WI38 (cell line): ENCODE results near the gene PRKACA.
"Not testable (repeated sequence)": the region's sequence is repeated elsewhere in the genome, so short reads cannot be mapped to it uniquely, and the experiment has no call there.

Experiments
- H3K4me3 ChIP-seq: 2 replicates; pipeline ENCODE4 v1.5.1; 2011; ENCODE audit warnings: low read depth, mild to moderate bottlenecking, control low read depth, low read length
- CTCF ChIP-seq: IDR thresholded peaks from 2 replicates; pipeline ENCODE4 v1.5.1; 2012; ENCODE audit warnings: low read depth, mild to moderate bottlenecking, control low read depth, low read length

Gene PRKACA

GRCh38 chr19:14147797-14148605, 30.4 kb upstream of the PRKACA start:
- H3K4me3 ChIP-seq = no peak overlapping the region
- TF ChIP-seq CTCF = peak; percentile 94

DNA sequence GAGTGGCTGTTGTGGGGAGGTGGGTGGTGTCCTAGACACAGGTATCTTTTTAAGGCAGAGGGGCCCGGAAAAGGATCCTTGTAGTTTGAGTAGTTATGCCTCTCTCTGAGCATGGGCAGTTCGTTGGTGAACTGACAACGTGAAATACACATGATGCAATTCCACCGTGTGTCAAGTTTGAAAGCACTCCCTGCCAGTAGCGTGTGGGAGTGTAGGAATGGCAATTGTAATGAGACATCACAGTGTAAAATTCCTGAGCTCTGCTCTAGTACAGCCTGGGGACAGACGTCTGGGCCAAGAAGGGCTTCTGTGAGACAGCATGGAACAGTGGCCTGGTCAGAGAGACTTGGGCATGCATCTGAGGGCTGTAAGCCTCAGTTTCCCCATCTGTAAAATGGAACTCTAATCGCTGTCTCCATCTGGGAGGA, 29.2 kb upstream of the PRKACA start:
- no peak overlapping the region for H3K4me3 ChIP-seq
- no peak for TF ChIP-seq CTCF

DNA sequence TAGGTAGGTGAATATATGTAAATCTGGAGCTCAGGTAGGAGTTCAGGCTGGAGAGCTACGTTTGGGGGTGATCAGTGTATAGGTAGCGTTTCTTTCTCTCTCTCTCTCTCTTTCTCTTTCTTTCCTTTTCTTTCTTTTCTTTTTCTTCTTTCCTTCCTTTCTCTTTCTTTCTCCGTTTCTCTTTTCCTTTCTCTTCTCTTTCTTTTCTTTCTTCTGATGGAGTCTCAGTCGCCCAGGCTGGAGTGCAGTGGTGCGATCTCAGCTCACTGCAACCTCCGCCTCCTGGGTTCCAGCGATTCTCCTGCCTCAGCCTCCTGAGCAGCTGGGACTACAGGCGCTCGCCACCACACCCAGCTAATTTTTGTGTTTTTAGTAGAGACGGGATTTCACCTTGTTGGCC, 28.6 kb upstream of the PRKACA start:
- H3K4me3 ChIP-seq = not testable (repeated sequence)

- no peak for TF ChIP-seq CTCF
- H3K4me3 ChIP-seq = no peak overlapping the region
Measured at GRCh38 chr19:14145381-14145780, 27.8 kb upstream of the PRKACA start.

DNA sequence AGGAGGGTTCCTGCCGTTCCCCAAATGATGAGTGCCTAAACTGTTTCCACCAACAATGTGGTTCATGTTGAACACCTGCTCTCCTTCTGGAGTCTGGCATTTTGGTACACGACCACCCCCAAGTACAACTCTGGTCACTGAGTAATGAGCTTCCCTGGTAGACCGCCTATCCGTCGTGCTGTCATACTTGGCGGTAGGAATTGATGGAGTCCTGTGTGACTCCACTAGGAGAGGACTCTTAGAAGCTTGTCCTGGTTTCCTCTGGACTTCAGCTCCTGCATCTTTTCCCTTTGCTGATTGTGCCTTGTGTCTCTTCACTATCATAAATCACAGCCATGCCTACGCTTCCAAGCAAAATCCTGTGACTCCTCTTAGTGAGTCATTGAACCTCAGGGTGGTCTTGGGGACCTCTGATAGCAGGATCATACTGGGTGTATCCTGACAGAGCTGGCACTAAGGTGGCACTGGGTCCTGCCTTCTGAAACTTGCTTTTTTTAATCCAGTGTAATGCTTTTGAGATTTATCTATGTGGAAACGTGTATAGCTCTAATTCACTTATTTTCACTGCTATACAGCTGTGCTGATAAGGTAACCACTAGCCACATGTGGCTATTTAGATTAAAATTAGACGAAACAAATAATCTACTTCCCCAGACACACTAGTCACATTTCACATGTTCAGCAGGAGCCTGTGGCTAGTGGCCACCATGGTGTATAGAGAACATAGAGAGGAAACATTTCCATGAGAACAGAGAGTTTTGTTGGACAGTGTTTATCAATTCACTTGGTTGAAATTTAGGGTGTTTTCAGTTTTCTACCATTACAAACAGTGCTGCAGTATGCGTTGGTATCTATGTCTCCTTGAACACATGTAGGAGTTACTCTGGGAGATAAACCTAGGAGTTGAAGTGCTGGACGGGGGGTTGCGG, 25.0 kb upstream of the PRKACA start:
- H3K4me3 ChIP-seq = no peak overlapping the region
- TF ChIP-seq CTCF = no peak

- no peak overlapping the region for H3K4me3 ChIP-seq
- TF ChIP-seq CTCF = no peak
Measured at GRCh38 chr19:14141041-14141440, 23.5 kb upstream of the PRKACA start.

DNA sequence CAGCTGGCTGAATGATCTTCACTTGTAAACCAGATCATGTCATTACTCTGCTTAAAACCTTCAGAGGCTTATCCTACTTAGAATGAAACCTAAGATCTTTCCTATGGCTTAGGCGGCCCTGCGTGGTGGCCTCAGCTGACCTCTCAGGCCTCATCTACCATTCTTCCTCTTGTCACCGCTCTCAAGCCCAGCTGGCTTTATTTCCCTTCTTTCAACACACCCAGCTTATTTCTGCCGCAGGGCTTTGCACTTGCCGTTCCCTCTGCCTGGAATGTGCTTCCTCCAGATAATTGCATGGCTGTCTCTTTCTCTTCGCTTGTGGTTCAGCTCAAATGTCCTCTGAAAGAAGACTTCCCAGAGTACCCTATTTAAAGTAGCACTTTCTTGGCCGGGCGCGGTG, 22.4 kb upstream of the PRKACA start:
- H3K4me3 ChIP-seq = no peak overlapping the region
- no peak for TF ChIP-seq CTCF
